ENCODE results near the gene EPPIN. TPM values are rescaled to one million over a fixed set of nuclear protein-coding genes. Genes with fewer than 3 reads are reported as not detected.

EPPIN gene
- total RNA-seq, 1 experiment from 2014 or later: 0.26 TPM

DNA sequence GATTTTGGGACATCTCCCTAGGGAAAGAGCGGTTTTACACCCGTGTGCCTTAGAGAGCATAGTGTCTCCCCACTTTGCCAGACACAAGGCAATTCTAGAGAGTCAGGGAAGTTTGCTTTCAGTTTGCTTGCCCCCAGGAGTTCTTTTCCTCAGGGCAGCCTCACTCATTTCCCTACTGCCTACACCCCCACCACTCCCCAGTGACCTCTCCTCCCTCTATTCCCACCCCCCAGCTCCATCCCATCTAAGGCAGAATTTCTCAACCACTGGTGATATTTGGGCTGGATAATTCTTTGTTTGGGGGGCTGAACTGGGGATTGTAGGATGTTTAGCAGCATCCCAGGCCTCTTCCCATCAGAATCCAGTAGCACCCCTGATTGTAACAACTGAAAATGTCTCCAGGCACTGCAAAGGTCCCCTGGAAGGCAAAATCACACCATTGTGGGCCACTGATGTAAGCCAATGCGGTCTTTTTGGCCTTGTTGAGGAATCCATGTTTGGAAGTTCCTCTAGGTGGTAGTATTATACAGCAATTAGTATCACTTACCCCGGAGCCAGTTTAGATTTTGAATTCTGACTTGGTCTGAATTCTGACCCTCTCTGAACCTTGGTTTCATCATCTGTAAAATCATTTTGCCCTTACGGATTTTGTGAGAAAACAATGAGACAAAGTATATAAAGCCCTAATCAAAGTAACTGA, 1.3 kb downstream of the EPPIN start:
- Mint-ChIP-seq H3K27me3 (ENCODE audit: low read depth) (no peaks in the 10 kb centered on the region), H3K9me3 (peaks cover 12% of the 10 kb centered on the region), H3K4me1 (peaks cover 13% of the 10 kb centered on the region), H3K27ac (0 out of 2 replicates have a peak overlapping the region, but pooled peaks have one; percentile 9), H3K4me3 (no peak overlapping the region), H3K36me3 (0 out of 2 replicates have a peak, but pooled peaks cover 3% of the 10 kb centered on the region)
- ChIA-PET POLR2A (interaction anchor here (0.6 kb wide), 1 partner anchor 225 kb away, joined by 3 read pairs; no protein-coding TSS in a partner anchor), CTCF (interaction anchor here (0.6 to 1.9 kb wide), 6 partner anchors 11 to 326 kb away, joined by 3 to 79 read pairs (median 4); partner anchors contain the start of gene WFDC10A)
- DNase-seq (ENCODE audit: low spot score) (peak; percentile 14), ATAC-seq (peak; percentile 93)
- no peak for TF ChIP-seq MXD4 (CRISPR knock-in tag; IDR thresholded peaks at IDR 0.05; ENCODE audit: borderline replicate concordance)
- no peak for TF ChIP-seq E2F5 (CRISPR knock-in tag; IDR thresholded peaks at IDR 0.05)
- TF ChIP-seq ETV6 (CRISPR knock-in tag; IDR thresholded peaks at IDR 0.05): no peak
- TF ChIP-seq GRHL2 (CRISPR knock-in tag; IDR thresholded peaks at IDR 0.05; ENCODE audit: insufficient replicate concordance, severe bottlenecking): no peak
- no peak for TF ChIP-seq NR2C2 (CRISPR knock-in tag; IDR thresholded peaks at IDR 0.05)
- no peak for TF ChIP-seq ESRRA (CRISPR knock-in tag; IDR thresholded peaks at IDR 0.05; ENCODE audit: borderline replicate concordance)
- no peak for TF ChIP-seq IRF2 (CRISPR knock-in tag; IDR thresholded peaks at IDR 0.05; ENCODE audit: borderline replicate concordance, low read depth)
- no peak for TF ChIP-seq ZNF423 (CRISPR knock-in tag; IDR thresholded peaks at IDR 0.05)
- TF ChIP-seq ZNF416 (CRISPR knock-in tag; IDR thresholded peaks at IDR 0.05): no peak
- no peak for TF ChIP-seq TEAD4 (CRISPR knock-in tag; IDR thresholded peaks at IDR 0.05)
- TF ChIP-seq GTF2I (CRISPR knock-in tag; conservative IDR thresholded peaks at IDR 0.05): no peak
- TF ChIP-seq MAX (CRISPR knock-in tag; IDR thresholded peaks at IDR 0.05): no peak
- TF ChIP-seq STAT6 (CRISPR knock-in tag; conservative IDR thresholded peaks at IDR 0.05; ENCODE audit: low read depth): no peak

DNA sequence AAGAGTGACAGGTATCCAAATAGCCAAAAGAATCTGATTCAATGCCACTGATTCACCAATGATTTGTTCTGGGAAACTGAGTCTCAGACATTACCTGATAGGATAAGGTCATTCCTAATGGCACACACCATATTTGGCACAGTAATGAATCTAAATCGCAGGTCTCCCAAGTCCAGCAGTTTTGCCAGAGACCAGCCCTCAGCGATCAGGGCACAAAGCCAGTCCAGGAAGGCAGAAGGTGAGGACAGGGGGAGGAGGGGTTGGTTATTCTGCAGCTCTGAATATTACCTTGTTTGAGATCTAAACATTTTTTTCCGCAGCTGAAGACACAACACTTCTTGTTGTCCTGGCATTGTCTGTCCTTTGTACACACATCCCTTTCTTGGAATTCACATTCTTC, 1.9 kb downstream of the EPPIN start:
- Mint-ChIP-seq H3K27ac (no peak overlapping the region), H3K4me3 (no peak overlapping the region), H3K27me3 (ENCODE audit: low read depth) (no peaks in the 10 kb centered on the region), H3K4me1 (peaks cover 12% of the 10 kb centered on the region), H3K36me3 (0 out of 2 replicates have a peak, but pooled peaks cover 2% of the 10 kb centered on the region), H3K9me3 (peaks cover 9% of the 10 kb centered on the region)
- ChIA-PET POLR2A (interaction anchor here (0.6 kb wide), 1 partner anchor 226 kb away, joined by 3 read pairs; no protein-coding TSS in a partner anchor), CTCF (interaction anchor here (0.8 to 1.9 kb wide), 5 partner anchors 10 to 226 kb away, joined by 3 to 79 read pairs (median 5); partner anchors contain the start of gene WFDC10A)
- ATAC-seq: no peak
- no peak for DNase-seq (ENCODE audit: low spot score)
- TF ChIP-seq, protein P1, sequence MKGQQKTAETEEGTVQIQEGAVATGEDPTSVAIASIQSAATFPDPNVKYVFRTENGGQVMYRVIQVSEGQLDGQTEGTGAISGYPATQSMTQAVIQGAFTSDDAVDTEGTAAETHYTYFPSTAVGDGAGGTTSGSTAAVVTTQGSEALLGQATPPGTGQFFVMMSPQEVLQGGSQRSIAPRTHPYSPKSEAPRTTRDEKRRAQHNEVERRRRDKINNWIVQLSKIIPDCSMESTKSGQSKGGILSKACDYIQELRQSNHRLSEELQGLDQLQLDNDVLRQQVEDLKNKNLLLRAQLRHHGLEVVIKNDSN (CRISPR knock-in tag; IDR thresholded peaks at IDR 0.05): no peak
- TF ChIP-seq, protein P2, sequence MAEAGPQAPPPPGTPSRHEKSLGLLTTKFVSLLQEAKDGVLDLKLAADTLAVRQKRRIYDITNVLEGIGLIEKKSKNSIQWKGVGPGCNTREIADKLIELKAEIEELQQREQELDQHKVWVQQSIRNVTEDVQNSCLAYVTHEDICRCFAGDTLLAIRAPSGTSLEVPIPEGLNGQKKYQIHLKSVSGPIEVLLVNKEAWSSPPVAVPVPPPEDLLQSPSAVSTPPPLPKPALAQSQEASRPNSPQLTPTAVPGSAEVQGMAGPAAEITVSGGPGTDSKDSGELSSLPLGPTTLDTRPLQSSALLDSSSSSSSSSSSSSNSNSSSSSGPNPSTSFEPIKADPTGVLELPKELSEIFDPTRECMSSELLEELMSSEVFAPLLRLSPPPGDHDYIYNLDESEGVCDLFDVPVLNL (CRISPR knock-in tag; IDR thresholded peaks at IDR 0.05; ENCODE audit: borderline replicate concordance, low read depth): no peak
- TF ChIP-seq CREB1 (CRISPR knock-in tag; IDR thresholded peaks at IDR 0.05): no peak
- TF ChIP-seq PRRX2 (CRISPR knock-in tag; IDR thresholded peaks at IDR 0.05): no peak
- TF ChIP-seq ZNF396 (CRISPR knock-in tag; IDR thresholded peaks at IDR 0.05; ENCODE audit: borderline replicate concordance): no peak
- no peak for TF ChIP-seq ZNF423 (CRISPR knock-in tag; IDR thresholded peaks at IDR 0.05)
- TF ChIP-seq, protein P3, sequence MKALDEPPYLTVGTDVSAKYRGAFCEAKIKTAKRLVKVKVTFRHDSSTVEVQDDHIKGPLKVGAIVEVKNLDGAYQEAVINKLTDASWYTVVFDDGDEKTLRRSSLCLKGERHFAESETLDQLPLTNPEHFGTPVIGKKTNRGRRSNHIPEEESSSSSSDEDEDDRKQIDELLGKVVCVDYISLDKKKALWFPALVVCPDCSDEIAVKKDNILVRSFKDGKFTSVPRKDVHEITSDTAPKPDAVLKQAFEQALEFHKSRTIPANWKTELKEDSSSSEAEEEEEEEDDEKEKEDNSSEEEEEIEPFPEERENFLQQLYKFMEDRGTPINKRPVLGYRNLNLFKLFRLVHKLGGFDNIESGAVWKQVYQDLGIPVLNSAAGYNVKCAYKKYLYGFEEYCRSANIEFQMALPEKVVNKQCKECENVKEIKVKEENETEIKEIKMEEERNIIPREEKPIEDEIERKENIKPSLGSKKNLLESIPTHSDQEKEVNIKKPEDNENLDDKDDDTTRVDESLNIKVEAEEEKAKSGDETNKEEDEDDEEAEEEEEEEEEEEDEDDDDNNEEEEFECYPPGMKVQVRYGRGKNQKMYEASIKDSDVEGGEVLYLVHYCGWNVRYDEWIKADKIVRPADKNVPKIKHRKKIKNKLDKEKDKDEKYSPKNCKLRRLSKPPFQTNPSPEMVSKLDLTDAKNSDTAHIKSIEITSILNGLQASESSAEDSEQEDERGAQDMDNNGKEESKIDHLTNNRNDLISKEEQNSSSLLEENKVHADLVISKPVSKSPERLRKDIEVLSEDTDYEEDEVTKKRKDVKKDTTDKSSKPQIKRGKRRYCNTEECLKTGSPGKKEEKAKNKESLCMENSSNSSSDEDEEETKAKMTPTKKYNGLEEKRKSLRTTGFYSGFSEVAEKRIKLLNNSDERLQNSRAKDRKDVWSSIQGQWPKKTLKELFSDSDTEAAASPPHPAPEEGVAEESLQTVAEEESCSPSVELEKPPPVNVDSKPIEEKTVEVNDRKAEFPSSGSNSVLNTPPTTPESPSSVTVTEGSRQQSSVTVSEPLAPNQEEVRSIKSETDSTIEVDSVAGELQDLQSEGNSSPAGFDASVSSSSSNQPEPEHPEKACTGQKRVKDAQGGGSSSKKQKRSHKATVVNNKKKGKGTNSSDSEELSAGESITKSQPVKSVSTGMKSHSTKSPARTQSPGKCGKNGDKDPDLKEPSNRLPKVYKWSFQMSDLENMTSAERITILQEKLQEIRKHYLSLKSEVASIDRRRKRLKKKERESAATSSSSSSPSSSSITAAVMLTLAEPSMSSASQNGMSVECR (CRISPR knock-in tag; IDR thresholded peaks at IDR 0.05; ENCODE audit: borderline replicate concordance): no peak
- no peak for TF ChIP-seq ATF3 (CRISPR knock-in tag; conservative IDR thresholded peaks at IDR 0.05)
